ENCODE measurements around the gene CORIN.
"Not testable (repeated sequence)": the region's sequence is repeated elsewhere in the genome, so short reads cannot be mapped to it uniquely, and the experiment has no call there.

CORIN gene

GRCh38 chr4:47763279-47763678 is 74.6 kb downstream of the CORIN start:
- no peak for DNase-seq

DNA sequence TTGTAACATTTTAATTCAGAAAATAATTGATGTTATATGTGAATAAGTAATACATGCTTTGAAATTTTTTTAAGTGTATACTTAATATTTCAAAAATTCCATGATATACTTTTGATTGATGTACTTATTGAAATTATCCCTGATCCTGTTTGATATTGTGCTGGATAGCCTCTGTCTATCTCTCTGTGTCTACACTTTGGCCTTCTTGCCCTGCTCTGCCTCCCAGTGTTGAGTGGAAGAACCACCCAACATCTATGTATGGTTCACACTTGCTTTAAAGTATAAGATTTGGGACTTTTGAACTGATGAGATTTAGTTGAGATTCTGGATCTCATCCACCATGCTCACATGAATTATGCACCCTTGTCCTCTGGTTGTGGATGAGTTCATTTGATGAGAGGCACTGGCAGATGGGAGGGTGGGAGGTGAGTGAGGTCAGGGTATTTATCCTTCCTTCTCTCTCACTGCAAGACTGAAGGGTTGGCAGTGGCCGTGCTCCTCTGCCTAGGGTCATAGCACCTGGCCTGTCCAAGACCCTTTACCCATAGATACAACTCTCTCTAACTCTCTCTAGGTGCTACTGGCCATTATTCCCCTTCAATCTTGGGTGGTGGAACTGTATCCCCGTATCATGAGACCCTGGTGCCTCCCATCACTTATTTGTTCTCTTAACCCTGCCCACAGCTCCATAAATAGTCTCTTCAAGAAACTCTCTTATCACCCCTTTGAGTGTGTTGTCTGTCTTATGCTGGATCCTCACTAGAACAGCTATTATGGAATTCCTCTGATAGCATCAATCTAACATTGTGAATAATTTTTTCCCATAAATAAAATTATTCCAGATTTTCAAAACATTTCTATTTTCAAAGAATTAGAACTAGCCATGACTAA is 75.2 kb downstream of the CORIN start:
- no peak for DNase-seq

DNA sequence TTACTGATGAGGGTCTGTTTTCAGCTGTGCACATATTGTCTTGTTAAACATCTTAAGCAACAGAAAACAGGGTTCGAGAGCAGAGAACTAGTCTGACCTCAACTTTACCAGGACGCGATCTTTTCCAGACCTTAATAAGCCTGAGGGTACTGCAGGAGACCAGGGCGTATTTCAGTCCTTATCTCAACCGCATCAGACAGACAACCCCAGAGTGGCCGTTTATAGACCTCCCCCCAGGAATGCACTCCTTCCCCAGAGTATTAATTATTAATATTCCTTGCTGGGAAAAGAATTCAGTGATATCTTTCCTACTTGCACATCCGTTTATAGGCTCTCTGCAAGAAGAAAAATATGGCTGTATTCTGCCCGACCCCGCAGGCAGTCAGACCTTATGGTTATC is 84.6 kb downstream of the CORIN start:
- DNase-seq, result not testable (repeated sequence)

GRCh38 chr4:47752214-47752613 is 85.7 kb downstream of the CORIN start:
- DNase-seq, result no peak

DNA sequence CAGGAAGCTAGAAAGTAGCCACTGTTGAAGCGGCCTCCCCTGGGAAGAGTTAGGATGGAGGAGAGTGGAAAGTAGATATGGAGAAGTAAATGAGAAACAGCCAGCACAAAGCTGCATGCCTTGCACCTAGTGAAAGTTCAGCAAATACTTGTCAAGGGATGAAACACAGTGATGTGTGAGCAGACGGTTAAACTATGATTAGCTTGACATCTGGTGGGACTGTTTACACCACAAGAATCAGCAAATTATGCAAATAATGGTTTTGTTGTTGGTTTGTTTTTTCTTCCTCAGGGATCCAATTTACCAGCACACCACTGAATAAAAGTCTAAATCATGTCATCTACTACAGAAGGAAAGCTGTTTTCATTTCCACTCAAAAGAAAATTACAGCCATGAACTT is 87.1 kb downstream of the CORIN start:
- no peak for DNase-seq

DNA sequence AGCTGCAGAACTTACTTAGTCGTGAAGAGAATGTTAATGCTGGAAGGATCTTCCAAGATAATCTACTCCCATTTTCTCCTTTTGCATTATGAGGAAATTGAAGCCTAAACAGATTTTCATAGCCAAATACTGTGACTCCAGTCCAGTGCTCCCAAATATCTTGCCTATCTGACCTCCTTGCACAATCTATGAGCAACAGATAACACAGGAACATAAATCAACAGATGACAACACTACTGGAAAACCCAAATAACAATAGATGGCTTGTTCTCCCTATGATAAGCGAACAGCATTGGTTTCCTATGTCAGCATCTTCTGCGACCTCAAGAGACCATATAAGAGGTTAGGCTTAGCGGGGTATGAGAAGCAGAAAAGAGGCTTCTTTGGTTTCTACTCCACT is 88.0 kb downstream of the CORIN start:
- DNase-seq, result no peak

DNA sequence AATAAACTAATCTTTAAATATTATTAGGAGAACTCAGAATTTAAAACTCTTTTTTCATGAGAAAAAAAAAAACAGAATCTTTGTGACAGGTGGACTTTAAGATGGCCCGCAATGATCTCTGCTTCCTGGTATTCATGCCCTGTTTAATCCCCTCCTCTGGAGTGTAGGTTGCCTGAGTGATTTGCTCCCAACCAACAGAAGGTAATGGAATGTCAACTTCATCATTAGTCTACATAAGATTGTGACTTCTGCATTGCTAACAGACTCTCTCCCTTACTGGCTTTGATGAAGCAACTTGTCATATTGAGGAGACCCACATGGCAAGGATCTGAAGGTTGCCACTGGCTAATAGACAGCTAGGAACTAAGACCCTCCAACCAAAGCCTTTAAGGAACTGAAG is 88.8 kb downstream of the CORIN start:
- no peak for DNase-seq

DNA sequence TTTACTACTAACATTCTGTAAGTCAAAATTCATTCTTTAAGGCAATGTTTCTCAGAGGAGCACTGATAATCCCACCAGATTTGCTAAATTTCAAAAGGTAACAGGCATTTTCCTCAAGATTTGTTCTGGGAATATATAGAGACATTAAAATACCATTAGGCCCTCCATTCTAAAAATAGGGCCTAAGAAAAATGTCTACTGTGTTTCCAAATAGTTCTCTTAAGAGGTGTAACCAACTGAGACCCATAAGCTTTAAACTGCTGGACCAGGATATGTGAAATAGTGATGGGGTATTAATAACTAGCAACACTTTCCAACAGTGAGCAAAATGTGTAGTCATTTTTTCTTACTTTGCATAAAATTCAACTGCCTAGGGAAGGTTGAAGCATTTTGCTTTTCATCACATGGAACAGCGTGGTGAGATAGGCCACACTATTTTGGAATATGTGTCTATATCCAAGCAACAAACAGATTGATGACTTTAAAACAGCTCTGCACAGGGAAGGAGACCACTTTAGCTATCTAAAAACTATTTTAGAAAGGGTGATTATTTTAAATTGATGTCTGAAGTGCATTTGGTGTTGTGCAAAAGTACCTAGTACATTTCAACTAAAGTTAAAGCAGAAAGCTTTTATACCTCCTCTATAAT is 89.9 kb downstream of the CORIN start:
- no peak for DNase-seq

- DNase-seq, result no peak
These were observed 90.7 kb downstream of the CORIN start for GRCh38 chr4:47747211-47747610.

GRCh38 chr4:47746122-47746521 is 91.7 kb downstream of the CORIN start:
- no peak for DNase-seq

DNA sequence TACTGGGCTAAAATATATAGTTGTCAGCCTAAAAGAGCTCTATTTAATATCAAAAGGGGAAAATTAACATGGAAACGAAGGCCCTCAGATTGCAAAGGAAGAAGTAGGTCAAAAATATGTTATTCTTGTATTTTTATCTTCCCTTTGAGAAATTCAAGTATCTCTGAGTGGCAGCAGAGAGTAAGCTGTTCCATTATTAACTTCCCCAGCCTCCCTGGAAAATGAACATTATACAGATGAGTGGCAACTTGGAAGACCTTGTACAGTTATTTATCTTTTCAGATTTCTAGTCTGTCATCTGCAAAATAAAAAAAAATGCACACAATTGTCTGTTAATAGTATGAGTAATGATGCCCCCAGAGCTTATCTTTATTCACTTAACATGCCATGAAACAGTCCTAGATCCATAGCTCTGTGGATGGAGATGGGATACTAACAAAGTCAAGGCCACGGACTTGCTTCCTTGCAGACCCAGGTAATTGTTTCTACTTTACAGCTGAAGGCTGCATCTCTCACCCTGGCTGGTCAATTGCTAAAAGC is 93.0 kb downstream of the CORIN start:
- no peak for DNase-seq

- no peak for DNase-seq
These were observed 93.6 kb downstream of the CORIN start for GRCh38 chr4:47744253-47744652.

- no peak for DNase-seq
These were observed 96.7 kb downstream of the CORIN start for GRCh38 chr4:47741200-47741599.

GRCh38 chr4:47737326-47737725 is 100.5 kb downstream of the CORIN start:
- DNase-seq, result no peak

DNA sequence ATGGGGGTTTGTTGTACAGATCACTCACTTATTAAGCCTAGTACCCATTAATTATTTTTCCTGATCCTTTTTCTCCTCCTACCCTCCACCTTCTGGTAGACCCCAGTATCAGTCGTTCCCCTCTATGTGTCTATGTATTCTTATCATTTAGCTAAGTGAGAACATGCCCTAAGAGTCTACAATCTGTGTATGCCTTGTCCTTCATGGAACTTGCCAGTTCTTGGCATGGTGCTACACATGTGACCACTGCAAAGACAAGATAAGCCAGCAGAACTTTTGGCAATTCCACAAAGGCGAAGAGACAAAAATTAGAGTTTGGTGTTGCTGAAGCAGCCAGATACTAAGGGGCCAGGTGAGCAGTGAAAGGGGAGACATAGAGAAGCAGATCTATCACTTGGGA is 101.3 kb downstream of the CORIN start:
- DNase-seq, result no peak

GRCh38 chr4:47736146-47736545 is 101.7 kb downstream of the CORIN start:
- no peak for DNase-seq

DNA sequence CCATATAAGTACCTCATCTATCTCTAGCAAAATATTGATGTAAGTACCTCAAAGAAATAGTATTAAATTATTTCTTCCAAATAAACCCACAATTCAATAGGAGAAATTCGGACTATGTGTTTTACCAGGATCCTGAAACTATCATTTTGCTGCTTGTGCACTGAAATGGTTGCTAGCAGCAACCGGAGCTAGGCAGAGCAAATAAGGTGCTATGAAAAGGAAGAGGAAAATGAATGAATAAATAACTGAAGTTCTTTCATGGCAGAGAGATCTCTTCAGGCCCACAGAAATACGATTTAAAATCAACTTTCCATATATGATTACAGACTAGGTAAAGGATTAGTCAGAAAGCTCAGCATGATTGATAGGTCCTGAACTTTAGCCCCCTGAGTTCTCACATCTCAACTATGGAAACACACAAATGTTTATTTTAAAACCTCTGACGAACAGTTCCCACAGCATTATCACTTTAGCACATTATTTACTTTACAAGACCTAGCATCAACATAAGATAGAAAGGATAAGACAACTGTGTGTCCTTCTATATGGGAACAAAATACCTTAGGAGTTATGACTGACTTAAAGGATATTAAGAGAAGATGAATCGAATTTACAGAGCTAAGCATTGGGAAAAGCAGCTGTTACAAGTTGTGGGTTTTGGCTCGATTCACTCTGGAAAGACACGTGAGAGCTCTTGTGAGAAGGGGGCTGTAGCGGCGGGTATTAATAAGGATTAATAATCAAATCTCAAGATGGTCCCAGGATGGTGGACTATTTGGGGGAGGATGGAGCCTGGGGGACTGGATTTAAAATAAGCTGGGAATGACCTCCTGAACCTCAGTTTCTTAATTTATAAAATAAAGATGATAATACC is 104.3 kb downstream of the CORIN start:
- DNase-seq, result no peak

DNA sequence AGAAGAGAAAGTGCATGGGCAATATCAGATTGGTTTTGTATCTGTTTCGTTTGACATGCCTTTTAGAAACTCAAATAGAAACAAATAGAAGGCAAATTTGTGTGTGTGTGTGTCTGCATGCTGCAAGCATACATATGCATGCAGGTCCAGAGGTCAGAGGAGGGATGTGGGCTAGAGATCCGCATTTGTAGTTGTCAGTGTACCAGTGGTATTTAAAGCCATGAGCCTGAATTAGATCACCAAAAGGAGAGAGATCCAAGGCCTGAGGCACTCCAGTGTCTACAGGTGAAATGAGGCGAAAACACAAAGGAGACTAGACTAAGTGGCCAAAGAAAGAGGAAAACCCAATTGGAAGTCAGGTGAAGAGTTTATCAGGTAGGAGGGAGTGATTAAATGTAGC is 106.7 kb downstream of the CORIN start:
- DNase-seq, result no peak

- DNase-seq, result no peak
These were observed 108.7 kb downstream of the CORIN start for GRCh38 chr4:47729131-47729680.

DNA sequence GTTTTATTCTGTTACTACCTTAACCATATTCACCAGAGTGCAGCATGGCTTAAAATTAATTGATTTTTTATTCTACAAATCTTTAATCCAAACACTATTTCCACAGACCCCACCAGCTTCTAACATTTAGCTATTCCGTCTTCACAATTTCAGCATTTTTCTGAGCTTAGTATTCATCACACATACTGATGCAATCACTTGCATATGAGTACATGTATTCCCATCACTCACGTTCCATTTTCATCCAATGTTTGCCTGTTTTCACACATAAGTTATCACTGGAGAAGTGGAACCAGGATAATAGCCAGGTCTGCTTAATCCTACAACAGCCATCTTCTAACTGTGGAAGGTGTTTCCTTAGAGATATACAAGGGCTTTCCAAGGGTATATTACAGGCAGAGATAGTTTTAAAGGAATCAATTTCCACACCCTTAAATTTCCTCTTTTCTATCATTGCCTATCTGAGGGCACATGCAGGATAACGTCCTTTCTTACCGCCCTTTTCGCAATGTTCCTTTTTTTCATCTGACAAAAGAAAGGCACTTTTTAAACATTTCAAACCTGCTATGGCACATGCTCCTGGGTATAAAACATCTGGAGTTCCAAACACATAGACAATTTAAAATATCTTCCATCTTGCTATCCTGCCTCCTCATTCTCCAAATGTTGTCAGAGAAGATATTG is 115.8 kb downstream of the CORIN start:
- no peak for DNase-seq

GRCh38 chr4:47721485-47721884 is 116.4 kb downstream of the CORIN start:
- DNase-seq, result no peak

- no peak for DNase-seq
These were observed 117.1 kb downstream of the CORIN start for GRCh38 chr4:47720787-47721186.

Measured in NCI-H2227 treated with DMSO at 0.1 percent for 48 hours (cell line).